Activated naive CD4-positive, alpha-beta T cell treated with anti-CD3 and anti-CD28 coated beads, Interleukin-2, amount 50 U/mL, for 16 hours (primary cell): ENCODE measurements around the gene C3orf20.

Experiments used
- DNase-seq: peaks from one replicate; pipeline ENCODE4 v3.0.0-alpha.2; 2020

The C3orf20 gene

DNA sequence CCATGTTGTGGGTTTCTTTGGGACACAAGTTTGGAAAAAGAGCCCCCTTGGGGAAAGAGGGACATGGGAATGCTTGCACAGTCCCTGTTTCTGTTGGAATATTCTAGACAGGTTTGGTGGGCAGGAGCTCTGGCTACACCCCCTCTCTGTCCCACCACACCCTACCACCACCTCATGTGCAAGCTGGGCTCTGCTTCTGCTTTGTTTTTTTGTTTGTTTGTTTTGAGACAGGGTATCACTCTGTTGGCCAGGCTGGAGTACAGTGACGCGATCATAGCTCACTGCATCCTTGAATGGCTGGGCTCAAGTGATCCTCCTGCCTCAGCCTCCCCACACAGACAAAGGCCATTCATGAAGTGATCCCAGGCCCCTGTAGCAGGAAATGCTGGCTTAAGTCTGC lies 86.9 kb downstream of the C3orf20 start:
- DNase-seq: no peak

DNA sequence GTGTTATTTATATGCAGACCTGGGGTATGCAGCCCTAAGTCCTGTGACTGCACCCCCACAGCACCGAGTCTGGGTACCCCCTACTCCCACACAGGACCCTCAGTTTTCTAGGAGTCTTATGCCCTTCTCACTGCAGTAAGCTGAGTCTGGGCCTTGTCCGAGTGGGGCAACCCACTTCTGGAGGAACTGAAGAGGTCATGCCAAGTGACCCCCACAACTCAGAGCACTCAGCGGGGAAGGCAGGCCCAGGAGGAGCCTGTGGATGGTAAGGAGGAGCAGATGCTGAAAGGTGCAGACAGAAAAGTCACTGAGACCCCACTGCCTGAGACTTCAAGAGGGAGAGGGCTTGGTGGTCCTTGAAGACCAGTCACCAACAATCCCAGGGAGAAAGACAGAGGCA lies 87.8 kb downstream of the C3orf20 start:
- no peak for DNase-seq

DNA sequence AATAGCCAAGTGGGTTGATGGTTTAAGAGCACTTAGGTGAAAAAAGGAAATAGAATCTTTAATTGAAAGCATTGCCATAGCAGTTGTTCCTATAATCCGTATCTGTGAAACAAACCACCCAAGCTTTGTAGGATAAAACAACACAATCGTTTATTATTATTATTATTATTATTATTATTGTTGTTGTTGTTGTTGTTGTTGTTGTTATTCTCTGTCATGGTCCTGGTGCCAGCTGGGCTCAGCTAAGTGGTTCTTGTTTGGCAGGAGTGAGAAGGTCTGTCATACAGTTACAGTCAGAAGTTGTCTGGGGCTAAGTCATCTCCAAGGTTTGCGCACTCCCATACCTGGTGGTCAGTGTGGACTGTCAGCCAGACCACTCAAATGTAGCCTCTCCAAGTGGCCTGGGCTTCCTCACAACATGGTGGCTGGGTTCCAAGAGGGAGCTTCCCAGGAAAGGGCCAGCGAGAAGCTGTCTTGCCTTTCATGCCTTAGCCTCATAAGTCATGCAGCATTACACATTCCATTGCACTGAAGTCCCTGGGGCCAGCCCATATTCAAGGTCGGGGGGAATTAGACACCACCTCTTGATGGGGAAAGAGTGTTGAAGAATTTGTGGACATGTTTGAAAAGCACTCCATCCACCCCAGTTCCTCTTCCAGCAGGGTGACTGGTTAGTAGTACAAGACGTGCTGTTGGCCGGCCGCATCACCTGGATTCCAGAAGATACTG lies 89.6 kb downstream of the C3orf20 start:
- DNase-seq: no peak

DNA sequence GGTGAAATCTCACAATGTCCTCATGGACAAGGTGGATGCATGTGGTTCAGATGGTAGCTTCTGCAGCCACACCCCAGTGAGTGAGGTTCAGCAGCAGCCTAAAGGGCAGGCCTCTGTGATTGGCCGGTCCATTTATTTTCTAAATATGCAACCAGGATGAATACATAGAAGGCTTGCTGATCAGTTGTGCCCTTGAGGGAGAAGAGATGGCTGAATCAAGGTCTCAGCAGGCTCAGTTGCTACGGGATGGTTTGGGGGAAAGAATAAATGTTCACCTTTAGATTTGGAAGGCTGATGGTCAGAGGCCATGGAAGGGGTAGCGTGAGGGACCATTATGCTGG lies 90.1 kb downstream of the C3orf20 start:
- no peak for DNase-seq

DNA sequence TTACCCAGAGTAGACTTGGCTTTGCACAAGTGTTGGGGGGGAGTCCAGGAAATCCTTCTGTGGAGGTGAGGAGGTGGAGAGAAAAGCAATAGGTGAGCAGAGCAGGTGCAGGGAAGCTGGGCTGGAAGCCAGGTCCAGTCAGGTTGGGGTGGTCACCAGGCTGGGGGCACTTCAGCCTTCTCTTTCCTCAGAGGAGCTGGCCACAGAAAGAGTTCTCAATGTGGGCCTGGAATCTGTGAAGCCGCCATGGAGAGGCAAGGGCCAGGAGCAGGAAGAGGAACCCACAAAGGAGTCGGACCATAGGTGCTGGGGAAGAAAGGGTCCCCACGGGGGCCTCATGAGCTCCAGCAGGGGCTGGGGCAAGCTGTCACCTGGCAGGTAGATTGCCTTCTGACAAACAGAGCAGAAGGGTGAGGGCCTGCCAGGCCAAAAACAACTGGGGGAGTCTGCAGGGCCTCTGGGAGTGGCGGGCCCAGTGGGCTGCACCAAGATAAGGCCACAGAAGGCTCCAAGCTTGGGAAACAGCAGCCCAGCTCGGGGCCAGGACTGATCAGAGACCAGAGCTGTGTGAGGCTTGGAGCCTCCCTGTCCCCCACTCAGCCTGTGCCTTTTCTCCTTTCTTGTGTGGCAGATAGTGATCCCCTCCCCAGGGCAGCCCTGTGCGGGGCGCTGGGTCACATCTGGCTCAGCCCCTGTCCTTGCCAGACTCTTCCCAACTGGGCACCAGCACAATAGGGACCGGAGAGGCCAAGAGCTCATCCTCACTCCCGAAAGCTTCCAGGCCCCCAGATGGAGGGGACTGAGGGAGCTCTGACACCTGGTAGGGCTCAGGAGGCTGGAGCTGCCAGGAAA lies 90.9 kb downstream of the C3orf20 start:
- DNase-seq: no peak

DNA sequence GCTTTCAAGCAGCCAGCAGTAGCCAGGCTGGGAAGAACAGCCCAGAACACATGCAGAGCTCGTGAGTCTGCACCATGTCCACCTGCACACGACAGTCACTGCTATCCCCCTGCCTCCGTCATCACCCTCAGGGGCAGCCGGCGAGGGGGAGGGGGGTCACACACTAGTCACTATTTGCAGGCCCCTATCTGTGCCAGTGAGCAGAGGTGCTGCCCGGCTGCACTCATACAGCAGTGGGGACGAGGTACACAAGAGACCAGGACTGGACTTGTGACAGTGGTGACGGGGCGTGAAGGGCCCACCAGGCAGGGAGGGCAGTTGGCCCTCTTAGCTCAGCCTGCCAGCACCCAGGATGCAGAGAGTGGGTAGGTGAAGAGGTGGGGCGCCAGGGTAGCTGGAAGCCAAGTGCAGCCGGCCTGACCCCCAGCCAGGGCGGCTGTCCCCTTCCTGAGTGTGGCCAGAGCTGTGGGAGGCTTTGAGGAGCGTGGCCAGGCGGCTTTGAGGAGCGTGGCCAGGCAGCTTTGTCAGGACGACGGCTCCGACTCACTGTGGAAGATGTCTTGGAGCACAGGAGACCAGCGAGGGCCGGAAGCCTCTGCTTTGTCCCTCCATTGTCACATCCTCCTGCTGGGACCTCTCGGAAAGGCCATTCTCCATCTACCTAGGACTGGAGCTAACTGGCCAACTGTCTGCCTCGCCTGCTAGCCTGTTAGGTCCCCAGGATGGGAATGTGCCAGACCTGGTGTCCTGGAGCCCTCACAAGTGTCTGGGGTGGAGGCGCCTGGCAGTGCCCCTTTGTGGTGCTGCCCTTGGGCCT lies 91.7 kb downstream of the C3orf20 start:
- no peak for DNase-seq

DNA sequence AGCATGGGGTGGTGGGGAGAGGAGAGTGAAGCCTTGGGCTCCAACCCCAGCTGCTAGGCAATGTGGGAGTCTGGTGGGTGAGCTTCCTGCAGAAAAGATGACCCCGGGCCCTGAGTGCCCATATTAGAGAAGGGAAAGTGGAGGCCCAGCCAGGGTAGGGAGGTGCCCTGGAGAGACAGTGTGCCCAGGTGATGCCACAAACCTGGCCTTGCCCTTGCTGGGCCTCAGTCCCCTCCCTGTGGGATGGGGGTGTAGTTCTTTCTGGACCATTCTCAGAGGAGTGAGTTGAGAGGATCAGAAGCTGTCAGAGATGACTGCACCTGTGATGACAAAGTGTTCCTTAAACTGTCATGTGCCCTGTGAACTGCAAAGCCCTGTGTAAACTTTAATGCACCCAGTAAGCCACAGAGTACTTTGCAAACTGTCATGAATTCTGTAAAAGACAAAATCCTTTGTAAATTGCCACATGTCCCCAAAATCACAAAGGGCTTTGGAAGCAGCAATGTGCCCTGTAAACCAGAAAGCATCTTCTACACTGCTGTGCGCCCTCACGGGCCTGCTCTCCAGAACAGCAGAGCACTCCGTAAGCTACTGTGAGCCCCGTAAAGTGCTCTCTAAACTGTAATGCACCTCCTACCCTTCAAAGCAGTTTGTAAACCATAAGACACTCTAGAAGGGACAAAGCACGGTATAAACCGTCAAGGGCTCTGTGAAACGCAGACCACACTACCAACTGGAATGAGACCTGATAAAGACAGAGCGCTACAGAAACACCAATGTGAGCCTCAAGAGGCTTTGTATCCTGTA lies 92.5 kb downstream of the C3orf20 start:
- DNase-seq: no peak

DNA sequence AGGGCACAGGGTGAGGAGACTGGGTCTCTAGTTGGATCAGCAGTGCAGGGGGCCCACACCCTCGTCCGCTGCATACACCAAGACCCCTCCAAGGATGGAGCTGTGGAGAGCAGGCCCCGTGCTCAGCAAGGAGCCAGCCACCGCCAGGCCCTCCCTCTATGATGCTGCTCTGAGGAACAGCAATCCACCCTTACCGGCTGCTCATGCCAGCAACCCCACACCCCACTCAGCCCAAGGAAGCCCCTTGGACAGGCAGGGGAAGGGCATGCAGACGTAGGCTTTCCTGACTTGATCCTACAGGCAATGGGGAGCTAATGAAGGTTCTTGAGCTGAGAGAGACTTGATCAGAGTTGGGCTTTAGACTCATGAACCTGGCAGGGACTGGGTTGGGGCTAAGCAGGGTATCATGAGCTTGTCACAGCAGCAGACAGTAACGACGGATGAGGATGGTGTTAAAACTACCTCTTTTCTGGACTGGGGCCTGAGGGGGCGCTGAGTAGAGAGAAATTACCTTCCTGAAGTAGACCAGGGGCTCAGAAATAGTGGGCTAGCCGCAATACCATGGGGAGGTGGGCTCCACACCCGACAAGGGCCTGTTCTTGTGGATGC lies 93.3 kb downstream of the C3orf20 start:
- no peak for DNase-seq

DNA sequence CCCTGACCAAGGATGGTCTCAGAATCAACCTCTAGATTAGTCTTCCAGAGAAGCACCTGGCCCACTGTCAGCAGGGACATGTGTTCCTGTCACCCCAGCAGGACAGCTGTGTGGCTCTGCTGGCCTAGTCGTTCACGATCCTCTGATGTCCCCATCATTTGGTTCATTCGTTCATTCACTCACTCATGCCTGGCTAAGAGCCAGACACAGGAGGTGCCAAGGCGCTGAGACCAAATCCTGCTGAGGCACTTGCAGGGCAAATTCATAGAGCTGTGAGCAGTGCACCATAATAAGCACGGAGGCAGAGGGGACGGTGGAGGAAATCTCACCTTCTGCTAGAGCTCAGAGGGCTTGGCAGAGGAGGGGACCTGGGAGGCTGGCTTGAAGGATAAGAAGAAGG lies 93.9 kb downstream of the C3orf20 start:
- no peak for DNase-seq

DNA sequence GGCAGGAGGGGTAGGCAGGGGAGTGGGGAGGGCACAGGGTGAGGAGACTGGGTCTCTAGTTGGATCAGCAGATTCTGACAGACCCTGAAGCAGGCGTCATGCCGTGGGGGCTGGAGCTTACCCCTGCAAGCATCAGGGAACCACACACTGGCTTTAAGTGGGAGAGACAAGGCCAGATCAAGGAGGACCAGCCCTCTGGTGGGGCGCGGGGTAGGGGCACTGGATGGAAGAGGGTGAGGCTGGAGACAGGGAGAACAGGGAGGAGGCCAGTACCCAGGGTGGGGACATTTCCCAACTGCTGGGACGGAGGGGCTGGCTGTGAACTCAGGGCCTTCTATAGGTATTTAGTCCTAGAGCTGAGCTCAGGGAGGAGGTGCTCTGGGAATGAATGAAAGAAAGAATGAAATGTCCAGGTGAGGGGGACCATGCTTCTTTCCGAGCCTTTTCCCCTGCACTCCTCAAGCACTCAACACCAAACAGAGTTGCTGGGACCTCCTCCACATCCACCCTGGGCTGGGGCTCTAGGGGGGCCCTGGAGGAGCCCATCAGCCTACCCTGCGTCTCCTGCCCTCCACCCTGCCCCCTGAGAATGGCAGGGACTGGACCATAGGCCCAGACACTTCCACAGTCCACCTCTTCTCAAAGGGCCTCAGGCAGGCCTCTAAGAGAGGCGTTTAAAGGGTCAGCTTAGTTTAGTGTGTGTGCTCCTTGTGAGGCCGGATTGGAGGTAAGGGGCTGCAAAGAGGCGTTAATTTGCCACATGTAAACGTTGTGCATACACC lies 94.8 kb downstream of the C3orf20 start:
- DNase-seq: no peak

DNA sequence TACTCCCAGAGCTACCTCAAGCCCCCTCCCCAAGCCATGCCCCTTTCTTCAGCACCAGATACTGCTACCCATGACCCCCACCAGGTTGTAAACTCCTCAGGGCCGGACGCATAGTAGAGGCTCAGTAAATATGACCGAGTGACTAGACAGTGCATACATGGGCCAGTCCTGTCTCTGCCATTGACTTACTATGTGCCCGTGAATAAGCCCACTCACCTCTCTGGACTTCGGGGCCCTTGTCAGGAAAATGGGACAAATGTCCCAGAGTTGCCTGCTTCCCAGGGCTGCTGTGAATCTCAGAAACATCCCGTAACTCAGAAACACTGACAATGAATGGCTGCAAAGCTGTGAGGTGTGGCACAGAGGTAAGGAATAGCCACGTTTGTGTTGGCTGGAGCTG lies 95.7 kb downstream of the C3orf20 start:
- no peak for DNase-seq

DNA sequence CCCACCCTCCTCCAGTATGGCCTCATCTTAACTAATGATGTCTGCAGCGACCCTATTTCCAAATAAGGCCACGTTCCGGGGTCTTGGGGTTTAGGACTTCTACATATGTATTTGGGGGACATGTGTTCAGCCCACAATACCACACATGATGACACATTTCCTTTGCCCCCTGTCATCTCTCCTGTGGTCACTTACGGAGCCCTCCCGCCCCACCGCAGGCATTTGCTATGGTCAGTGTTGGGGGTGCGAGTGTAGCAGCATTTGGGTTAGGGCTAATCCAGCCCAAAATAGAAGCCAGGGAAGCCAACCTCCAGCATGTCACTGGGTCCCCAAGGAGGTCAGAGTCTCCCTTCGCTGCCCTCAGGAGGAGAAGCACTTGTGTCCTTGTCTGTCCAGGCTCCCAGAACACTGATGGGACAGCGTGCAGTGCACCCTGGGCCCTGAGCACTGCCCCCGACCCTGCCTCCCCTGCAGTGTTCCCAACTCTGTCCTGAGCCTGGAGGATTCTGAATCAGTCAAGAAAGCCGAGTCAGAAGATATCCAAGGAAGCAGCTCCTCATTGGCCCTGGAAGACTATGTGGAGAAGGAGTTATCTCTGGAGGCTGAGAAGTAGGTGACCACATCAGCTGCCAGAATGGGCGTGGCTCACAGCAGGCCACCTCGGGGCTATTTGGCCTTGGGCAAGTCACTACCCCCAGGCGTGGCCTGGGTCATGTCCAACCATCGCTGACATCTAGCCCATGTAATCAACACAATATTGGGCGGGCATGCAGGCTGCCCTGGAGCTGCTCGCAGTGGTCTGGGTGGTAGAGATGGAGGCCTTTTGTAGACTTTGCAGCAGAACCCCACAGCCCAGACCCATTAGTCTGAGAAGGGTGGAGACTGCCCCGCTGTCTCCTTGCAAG lies 96.9 kb downstream of the C3orf20 start:
- DNase-seq: no peak

DNA sequence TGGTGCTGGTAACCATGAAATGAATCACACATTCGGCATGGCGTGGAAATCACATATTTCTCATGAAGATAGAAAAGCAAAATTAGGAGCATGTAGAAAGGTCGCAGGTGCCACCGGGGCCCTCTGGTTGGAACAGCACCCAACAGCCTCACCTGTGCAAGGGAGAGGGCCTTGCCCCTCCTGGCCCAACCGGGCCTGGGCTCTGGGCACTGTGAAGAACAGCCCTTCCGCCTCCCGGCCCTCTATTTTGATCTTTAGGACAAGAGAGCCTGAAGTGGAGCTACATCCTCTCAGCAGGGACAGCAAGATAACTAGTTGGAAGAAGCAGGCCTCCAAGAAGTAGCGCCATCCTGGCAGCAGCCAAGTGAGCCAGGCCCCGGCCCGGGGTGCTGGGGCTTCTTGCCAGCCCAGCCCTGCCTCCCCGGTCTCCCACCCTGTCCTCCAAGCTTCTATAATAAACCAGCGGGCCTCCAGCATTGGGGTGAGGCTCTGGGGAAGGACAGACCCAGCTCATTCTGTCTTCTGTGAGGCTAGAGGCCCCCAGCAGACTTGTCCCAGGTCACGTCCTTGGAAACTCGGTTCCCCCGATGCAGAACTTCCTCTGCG lies 97.7 kb downstream of the C3orf20 start:
- no peak for DNase-seq

DNA sequence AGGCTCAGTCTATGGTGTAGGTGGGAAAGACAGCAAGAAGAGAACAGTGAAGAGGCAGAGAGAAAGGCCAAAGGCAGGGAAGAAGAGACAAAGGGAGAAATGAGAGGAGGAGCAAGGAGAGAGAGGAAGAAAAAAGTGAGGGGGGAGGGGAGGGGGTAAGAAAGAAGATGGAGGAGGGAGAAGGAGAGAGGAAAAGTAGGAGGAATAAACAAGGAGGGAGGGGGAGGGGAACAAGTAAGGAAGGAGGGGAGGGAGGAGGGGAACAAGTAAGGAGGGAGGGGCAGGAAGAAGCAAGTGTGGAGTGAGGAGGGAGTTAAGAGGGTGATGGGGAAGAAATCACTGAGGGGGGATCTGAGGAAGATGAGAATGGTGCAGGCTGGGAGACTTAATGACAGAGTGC lies 98.3 kb downstream of the C3orf20 start:
- no peak for DNase-seq

DNA sequence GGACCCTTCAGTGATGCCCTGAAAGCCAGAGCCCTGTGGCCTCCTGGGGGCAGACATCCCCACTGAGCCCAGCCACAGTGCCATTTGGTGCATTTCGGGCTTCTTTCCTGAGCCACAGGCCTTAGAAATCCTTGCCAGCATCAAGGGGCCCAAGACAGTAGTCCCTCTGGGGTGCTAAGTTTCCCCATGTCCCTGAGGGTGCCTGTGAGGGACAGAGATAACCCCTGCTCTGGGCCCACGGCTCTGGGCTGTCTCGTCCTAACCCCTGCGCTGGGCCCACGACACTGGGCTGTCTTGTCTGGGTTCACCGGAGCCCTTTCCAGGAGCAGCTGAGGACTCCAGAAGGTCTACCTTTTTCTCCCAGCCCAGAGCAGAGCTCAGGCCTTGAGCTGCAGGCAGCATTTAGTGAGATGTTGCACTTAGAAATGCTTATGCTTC lies 98.8 kb downstream of the C3orf20 start:
- no peak for DNase-seq

DNA sequence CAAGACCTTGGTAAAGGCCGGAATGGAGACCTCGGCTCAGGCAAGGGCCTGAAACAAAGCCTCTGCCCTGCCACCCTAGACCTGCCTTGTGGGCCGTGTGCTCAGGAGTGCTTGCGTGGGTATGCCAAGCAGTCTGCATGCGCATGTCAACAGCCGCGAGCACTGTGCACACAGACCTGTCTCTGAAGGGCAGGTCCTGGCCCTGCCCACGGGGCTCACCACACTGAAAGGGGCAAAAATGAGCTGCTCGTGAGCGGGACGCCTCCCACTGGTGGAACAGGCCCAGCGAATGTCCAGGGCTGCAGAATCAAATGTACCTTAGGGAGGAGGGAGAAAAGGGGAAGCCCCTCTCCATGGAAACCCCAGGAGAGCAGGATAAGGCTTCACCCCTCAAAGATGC lies 99.5 kb downstream of the C3orf20 start:
- no peak for DNase-seq

DNA sequence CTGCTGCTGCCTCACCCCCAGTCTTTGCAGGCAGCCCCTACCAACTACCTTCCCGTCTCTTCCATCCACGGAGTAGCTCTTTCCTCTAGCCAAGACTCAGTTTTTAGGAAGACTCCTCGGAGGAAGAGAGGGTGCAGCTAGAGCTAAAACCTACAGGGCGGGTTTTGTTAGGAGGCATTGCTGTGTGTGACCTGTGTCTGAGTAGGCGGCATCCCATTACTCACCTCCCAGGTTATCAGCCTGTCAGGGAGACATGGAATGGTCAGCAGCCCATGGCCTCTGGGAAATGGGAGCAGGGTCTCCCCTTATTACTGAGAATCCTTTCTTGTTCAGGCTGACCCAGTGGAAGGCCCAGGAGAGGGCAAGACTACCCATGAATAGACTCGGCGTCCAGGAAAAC lies 100.1 kb downstream of the C3orf20 start:
- no peak for DNase-seq

DNA sequence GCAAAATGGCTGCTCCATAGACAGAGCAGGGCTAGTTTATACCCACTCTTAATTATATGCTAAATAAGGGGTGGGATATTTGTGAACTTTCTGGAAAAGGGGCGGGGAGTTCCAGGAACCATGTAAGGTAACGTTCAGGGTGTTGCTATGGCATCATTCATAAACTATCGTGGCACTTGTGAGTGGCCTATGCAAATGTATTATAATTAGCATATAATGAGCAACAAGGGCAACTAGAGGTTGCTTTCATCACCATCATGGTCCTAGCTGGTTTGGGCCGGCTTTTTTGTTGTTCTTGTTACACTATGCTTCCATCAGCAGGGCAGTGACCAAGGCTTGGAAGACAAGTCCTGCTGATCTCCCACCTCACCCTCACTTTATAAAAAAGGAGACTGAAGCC lies 100.6 kb downstream of the C3orf20 start:
- DNase-seq: no peak

DNA sequence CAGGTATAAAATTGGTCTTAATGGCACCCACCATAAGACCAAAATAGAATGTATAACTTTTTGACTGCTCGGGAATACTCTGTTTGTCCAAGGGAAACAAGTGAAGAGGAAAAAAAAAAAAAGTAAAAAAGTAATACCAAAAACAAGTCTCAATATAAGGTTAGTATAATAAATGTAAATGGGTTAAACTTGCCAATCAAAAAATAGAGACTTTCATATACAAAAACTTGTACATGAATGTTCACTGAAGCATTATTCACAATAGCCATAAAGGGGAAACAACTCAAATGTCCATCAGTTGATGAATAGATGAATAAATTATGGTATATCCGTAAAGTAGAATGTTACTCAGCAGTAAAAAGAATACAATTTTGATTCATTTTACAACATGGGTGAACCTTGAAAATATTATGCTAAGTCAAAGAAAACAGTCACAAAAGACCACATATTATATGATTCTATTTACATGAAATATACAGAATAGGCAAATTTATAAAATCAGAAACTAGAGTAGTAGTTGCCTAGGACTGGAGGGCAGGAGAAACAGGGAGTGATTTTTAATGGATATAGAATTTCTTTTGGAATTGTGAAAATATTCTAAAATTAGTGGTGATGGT lies 104.2 kb downstream of the C3orf20 start:
- DNase-seq: no peak
